Left colon (tissue), 2 donors: ENCODE measurements around the gene SNX33. TPM values are rescaled to one million over a fixed set of nuclear protein-coding genes. Genes with fewer than 3 reads are reported as not detected.
"Not testable (repeated sequence)": the region's sequence is repeated elsewhere in the genome, so short reads cannot be mapped to it uniquely, and the experiment has no call there.

ENCODE experiments used
- ATAC-seq: fragments of 200-7000 bp; cut with Tn5 transposase; one replicate; pipeline ENCODE4 v1.9.1; 2020; ENCODE audit warnings: mild to moderate bottlenecking, moderate library complexity
- DNase-seq, 2 donors: peaks; one replicate each; pipeline ENCODE4 v3.0.0-alpha.2; 2020
- intact Hi-C, 2 donors: fragments of 100-400 bp; cut with DNase I in 1 of 2; cut with micrococcal nuclease in 1 of 2; formaldehyde crosslinking; loops; one replicate each; pipeline versions ENCODE4 v1.11.2 to v1.14.0; 2022; cut with DNase I, micrococcal nuclease
- total RNA-seq, 2 donors: library from RNA; stranded (reverse); fragmentation: NEBNext Ultra II Directional; extraction: Animal tissue kit (Norgen Biotek cat#: 25700); gene quantifications; one replicate each; pipeline ENCODE4 v1.2.1, GENCODE V29; 2021
- donor health status: DM: no; HTN: no; CAD: no.
- donor health status: DM: yes; HTN: yes; CAD: no.

SNX33 gene
- total RNA-seq, 2 donors from 2014 or later: 24.3 to 29.3 TPM

DNA sequence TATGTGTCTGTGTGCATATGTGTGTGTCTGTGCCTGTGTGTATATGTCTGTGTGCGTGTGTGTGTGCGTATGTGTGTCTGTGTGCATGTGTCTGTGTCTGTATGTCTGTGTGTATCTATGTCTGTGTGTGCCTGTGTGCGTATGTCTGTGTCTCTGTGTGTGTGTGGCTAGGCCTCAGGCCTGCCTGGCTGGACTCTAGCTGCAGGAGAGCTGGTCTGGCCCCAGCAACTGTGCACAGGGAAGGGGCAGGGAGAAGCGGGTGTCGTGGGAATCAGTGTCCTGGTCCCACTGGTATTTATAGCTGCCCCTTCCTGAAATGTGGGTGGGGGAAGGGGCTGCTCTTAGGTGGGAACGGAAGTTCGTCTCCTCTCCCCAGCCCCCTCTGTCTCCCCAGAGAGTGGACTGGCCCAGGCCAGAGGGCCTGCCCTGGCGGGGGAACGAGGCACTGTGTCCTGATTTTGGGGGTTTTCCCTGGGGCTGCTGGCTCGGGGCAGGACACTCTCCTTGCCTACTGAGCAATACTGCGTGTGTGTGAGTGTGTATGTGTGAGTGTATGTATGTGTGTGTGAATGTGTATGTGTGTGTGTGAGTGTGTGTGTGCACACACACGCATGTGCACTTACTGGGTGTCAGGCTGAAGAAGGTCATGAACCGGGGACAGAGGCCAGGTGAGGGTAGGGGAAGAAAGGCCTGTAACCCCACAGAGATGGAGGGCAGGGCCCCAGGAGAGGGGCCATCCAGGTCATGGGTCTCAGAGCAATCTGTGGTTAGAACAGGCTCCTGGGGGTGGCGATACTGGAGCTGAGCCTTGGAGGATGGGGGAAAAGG, 58.4 kb downstream of the SNX33 start:
- intact Hi-C loops: no loop called here
- DNase-seq (no peak), ATAC-seq (no peak)

DNA sequence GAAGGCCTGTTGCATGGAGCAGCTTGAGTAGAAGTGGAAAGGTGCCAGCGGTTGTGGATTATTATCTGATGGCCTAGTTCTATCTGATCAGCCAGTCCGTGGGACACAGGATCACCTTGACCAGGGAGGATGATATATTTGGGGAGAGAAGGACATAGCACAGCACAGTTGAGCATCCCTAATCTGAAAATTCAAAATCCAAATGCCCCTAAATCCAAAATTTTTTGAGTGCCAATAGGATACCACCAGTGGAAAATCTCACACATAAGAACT, 58.9 kb downstream of the SNX33 start:
- ATAC-seq: no peak
- no peak for DNase-seq
- intact Hi-C loops: no loop called here

DNA sequence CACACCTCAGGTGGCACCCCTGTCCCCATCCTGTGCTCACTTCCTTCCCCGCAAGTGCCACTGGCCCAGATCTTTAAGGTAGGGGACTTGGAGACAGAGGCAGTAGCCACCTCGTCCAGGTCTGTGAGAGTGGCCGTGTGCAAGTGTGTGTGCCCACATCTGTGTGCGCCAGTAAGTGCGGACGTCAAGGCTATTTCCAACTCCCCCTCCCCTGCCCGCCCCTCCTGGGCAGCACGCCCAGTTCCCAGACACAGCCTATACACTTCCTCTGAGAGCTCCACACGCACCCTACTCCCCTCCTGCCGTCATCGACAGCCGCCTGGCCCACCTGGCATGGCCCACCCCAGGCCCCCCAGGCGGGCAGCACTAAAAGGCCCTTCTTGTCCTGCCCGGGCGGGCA, 61.7 kb downstream of the SNX33 start:
- intact Hi-C loops, ATAC-seq: not testable (repeated sequence)
- peak in 1 of 2 donors; percentile 79 for DNase-seq

DNA sequence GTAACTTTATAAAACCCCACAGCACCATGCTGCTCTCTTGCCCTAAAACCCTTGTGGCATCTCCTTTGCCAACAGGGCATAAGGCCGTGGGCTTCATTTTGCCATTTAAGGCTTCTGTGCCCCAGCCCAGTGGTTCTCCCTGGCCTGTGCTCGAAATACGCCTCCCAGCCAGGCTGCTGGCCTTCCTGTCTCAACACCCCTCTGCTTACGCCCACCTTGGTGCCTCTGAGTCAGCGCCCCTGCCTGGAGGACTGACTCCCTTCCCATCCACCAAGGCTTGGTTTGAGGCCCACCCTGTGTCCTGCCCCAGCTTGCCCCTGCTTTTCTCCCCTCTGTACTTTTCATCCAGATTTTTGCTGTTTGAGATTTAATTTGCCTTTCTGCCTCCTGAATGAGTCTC, 63.2 kb downstream of the SNX33 start:
- DNase-seq, ATAC-seq, intact Hi-C loops: not testable (repeated sequence)

DNA sequence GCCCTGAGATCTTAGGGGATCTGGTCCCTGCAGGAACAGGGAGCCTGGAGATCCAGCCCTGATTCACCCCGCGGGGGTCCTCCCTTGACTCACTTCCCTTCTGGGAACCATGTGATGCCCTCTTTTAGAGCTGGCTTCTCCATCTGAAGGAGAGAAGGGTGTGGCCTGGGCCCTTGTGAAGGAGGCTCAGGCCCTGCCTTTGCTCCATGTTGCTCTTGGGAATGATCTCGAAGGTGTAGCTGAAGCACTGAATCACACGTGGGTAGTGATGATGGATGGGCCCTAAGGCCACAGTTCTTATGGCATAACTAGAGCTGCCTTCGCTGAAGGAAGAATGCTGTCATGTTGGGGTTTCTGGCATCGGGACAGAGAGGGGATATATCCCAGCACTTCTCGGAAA, 63.8 kb downstream of the SNX33 start:
- DNase-seq, ATAC-seq, intact Hi-C loops: not testable (repeated sequence)

Other genes with a start within 250 kb of the SNX33 start
- gene SIN3A, start 196.2 kb upstream of the SNX33 start, total RNA-seq: 10 to 100 TPM; 45.7 to 56.1 TPM
- 10 to 100 TPM; 39.3 to 39.6 TPM for gene PTPN9, start 68.6 kb upstream of the SNX33 start, total RNA-seq
- 10 to 100 TPM; 14.9 to 16.8 TPM for gene SNUPN, start 22.2 kb upstream of the SNX33 start, total RNA-seq
- 10 to 100 TPM; 53.9 to 61.3 TPM for gene IMP3, start 7.7 kb upstream of the SNX33 start, total RNA-seq
- 10 to 100 TPM in 1 of 2 donors, 1 to 10 TPM in 1; 2.1 to 12.2 TPM for gene CSPG4, start 64.9 kb downstream of the SNX33 start, total RNA-seq
- gene UBE2Q2, start 195.5 kb downstream of the SNX33 start, total RNA-seq: 10 to 100 TPM; 16.0 to 19.4 TPM